PC-3 (cell line): Measurements from ENCODE around the gene TREX2.

ENCODE experiments used
- EZH2 ChIP-seq: fragments of 300-600 bp; sonication (generic); IDR thresholded peaks from one replicate; pipeline ENCODE4 v1.6.1; 2017; ENCODE audit warnings: antibody characterized with exemption, mild to moderate bottlenecking, low read length; ENCODE audit not compliant: unreplicated experiment
- TF ChIP-seq, protein P1 (sequence below): fragments of 300-600 bp; sonication (generic); conservative IDR thresholded peaks from 2 replicates; pipeline ENCODE4 v1.5.1; 2017; ENCODE audit warnings: antibody characterized with exemption, low read depth, mild to moderate bottlenecking, low read length

- TF ChIP-seq, protein P1, sequence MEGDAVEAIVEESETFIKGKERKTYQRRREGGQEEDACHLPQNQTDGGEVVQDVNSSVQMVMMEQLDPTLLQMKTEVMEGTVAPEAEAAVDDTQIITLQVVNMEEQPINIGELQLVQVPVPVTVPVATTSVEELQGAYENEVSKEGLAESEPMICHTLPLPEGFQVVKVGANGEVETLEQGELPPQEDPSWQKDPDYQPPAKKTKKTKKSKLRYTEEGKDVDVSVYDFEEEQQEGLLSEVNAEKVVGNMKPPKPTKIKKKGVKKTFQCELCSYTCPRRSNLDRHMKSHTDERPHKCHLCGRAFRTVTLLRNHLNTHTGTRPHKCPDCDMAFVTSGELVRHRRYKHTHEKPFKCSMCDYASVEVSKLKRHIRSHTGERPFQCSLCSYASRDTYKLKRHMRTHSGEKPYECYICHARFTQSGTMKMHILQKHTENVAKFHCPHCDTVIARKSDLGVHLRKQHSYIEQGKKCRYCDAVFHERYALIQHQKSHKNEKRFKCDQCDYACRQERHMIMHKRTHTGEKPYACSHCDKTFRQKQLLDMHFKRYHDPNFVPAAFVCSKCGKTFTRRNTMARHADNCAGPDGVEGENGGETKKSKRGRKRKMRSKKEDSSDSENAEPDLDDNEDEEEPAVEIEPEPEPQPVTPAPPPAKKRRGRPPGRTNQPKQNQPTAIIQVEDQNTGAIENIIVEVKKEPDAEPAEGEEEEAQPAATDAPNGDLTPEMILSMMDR = no peak
- TF ChIP-seq EZH2 = no peak
Observed at GRCh38 chrX:153394612-153395011, 51.2 kb downstream of the TREX2 start.
